Subcutaneous abdominal adipose tissue (tissue), 5 donors: Measurements from ENCODE around the gene NPBWR2.
A peak's percentile ranks its signal among the peaks of the same experiment; 100 is the strongest.

Experiments
- H3K27ac ChIP-seq: one replicate; pipeline ENCODE4 v1.7.0; 2013; ENCODE audit warnings: low read depth, mild to moderate bottlenecking, inconsistent platforms, low read length, moderate library complexity
- H3K27me3 ChIP-seq, 5 donors: one replicate each; pipeline ENCODE4 v1.7.0; 2013; ENCODE audit warnings: low read length in 5 of 5, inconsistent platforms in 1 of 5; ENCODE audit not compliant: control insufficient read depth in 5 of 5, insufficient read depth in 4 of 5
- H3K36me3 ChIP-seq, 5 donors: one replicate each; pipeline ENCODE4 v1.7.0; 2013; ENCODE audit warnings: low read length in 5 of 5; ENCODE audit not compliant: control insufficient read depth in 5 of 5, insufficient read depth in 5 of 5
- H3K4me1 ChIP-seq, 5 donors: one replicate each; pipeline ENCODE4 v1.7.0; 2013; ENCODE audit warnings: low read length in 5 of 5, mild to moderate bottlenecking in 3 of 5, moderate library complexity in 1 of 5; ENCODE audit not compliant: control insufficient read depth in 5 of 5, insufficient read depth in 5 of 5
- H3K4me3 ChIP-seq, 5 donors: one replicate each; pipeline ENCODE4 v1.7.0; 2013; ENCODE audit warnings: low read length in 5 of 5, low read depth in 1 of 5
- H3K9ac ChIP-seq, 5 donors: one replicate each; pipeline ENCODE4 v1.7.0; 2013; ENCODE audit warnings: low read length in 5 of 5, mild to moderate bottlenecking in 4 of 5, moderate library complexity in 3 of 5
- H3K9me3 ChIP-seq, 5 donors: one replicate each; pipeline ENCODE4 v1.7.0; 2013; ENCODE audit warnings: low read length in 5 of 5; ENCODE audit not compliant: control insufficient read depth in 5 of 5
- donor health status: healthy.
- donor health status: healthy.
- donor health status: healthy.
- donor health status: healthy.
- donor health status: healthy.

NPBWR2 gene

GRCh38 chr20:64079273-64080012 lies 27.9 kb downstream of the NPBWR2 start, which contains the start of gene RGS19:
TSS of gene RGS19 (minus strand) at chr20:64079518. CDS start at chr20:64076886, 2,632 bp downstream.
- peaks cover 0 to 78% (median 61%) of the 10 kb centered on the region in 5 donors for H3K4me1 ChIP-seq
- peak within 1 kb of the TSS; percentile 16 to 84 (median 82) for H3K9ac ChIP-seq
- peak within 1 kb of the TSS; percentile 37 for H3K27ac ChIP-seq
- peaks cover 5 to 7% (median 7%) of the 10 kb centered on the region in 5 donors for H3K27me3 ChIP-seq
- no peaks in the 10 kb centered on the region for H3K9me3 ChIP-seq
- H3K36me3 ChIP-seq, result peaks cover 0 to 11% (median 4%) of the 10 kb centered on the region in 5 donors
- H3K4me3 ChIP-seq, result peak within 1 kb of the TSS; percentile 59 to 78 (median 73)

- Histone ChIP-seq H3K9me3 (no peaks in the 10 kb centered on the region), H3K4me3 (peak overlapping the region; percentile 59 to 78 (median 73)), H3K9ac (peak overlapping the region; percentile 16 to 84 (median 82)), H3K27ac (peak overlapping the region; percentile 37), H3K27me3 (peaks cover 0 to 2% (median 2%) of the 10 kb centered on the region in 5 donors), H3K36me3 (peaks cover 0 to 16% (median 8%) of the 10 kb centered on the region in 5 donors), H3K4me1 (peaks cover 0 to 72% (median 55%) of the 10 kb centered on the region in 5 donors)
Observed at GRCh38 chr20:64078934-64079272, 28.5 kb downstream of the NPBWR2 start.

- Histone ChIP-seq H3K27ac (no peak overlapping the region), H3K4me1 (peaks cover 0 to 64% (median 48%) of the 10 kb centered on the region in 5 donors), H3K9me3 (no peaks in the 10 kb centered on the region), H3K36me3 (peaks cover 0 to 20% (median 10%) of the 10 kb centered on the region in 5 donors), H3K9ac (peak overlapping the region in 4 of 5 donors; percentile 80 to 84 (median 82)), H3K27me3 (no peaks in the 10 kb centered on the region), H3K4me3 (peak overlapping the region; percentile 59 to 78 (median 73))
Observed at GRCh38 chr20:64077876-64078551, 29.4 kb downstream of the NPBWR2 start.

GRCh38 chr20:64077541-64077875 lies 29.9 kb downstream of the NPBWR2 start:
- Histone ChIP-seq H3K4me1 (peaks cover 0 to 61% (median 45%) of the 10 kb centered on the region in 5 donors), H3K36me3 (peaks cover 0 to 25% (median 14%) of the 10 kb centered on the region in 5 donors), H3K9ac (peak overlapping the region in 3 of 5 donors; percentile 53 to 80 (median 68)), H3K9me3 (no peaks in the 10 kb centered on the region), H3K4me3 (peak overlapping the region; percentile 32 to 75 (median 59)), H3K27me3 (no peaks in the 10 kb centered on the region), H3K27ac (no peak overlapping the region)

GRCh38 chr20:64077094-64077493 lies 30.3 kb downstream of the NPBWR2 start:
- Histone ChIP-seq H3K4me3 (peak overlapping the region; percentile 11 to 75 (median 45)), H3K36me3 (peaks cover 0 to 29% (median 18%) of the 10 kb centered on the region in 5 donors), H3K4me1 (peaks cover 0 to 56% (median 41%) of the 10 kb centered on the region in 5 donors), H3K9ac (peak overlapping the region in 3 of 5 donors; percentile 53 to 80 (median 68)), H3K27me3 (no peaks in the 10 kb centered on the region), H3K9me3 (no peaks in the 10 kb centered on the region), H3K27ac (no peak overlapping the region)

- Histone ChIP-seq H3K36me3 (peaks cover 0 to 34% (median 22%) of the 10 kb centered on the region in 5 donors), H3K4me3 (peak overlapping the region in 3 of 5 donors; percentile 16 to 75 (median 73)), H3K9ac (peak overlapping the region in 3 of 5 donors; percentile 41 to 68 (median 53)), H3K9me3 (no peaks in the 10 kb centered on the region), H3K4me1 (peaks cover 0 to 49% (median 35%) of the 10 kb centered on the region in 5 donors), H3K27ac (no peak overlapping the region), H3K27me3 (no peaks in the 10 kb centered on the region)
Observed at GRCh38 chr20:64076061-64076997, 31.0 kb downstream of the NPBWR2 start.

GRCh38 chr20:64075556-64075955 lies 31.8 kb downstream of the NPBWR2 start:
- Histone ChIP-seq H3K9me3 (no peaks in the 10 kb centered on the region), H3K4me3 (no peak overlapping the region), H3K27ac (no peak overlapping the region), H3K27me3 (no peaks in the 10 kb centered on the region), H3K4me1 (peaks cover 0 to 42% (median 32%) of the 10 kb centered on the region in 5 donors), H3K36me3 (peaks cover 0 to 34% (median 22%) of the 10 kb centered on the region in 5 donors), H3K9ac (no peak overlapping the region)

GRCh38 chr20:64074963-64075362 lies 32.4 kb downstream of the NPBWR2 start:
- no peak overlapping the region for H3K9ac ChIP-seq
- H3K9me3 ChIP-seq, result no peaks in the 10 kb centered on the region
- no peak overlapping the region for H3K27ac ChIP-seq
- H3K36me3 ChIP-seq, result peaks cover 0 to 34% (median 22%) of the 10 kb centered on the region in 5 donors
- H3K4me3 ChIP-seq, result no peak overlapping the region
- H3K27me3 ChIP-seq, result no peaks in the 10 kb centered on the region
- H3K4me1 ChIP-seq, result peaks cover 0 to 36% (median 26%) of the 10 kb centered on the region in 5 donors

GRCh38 chr20:64074184-64074789 lies 33.1 kb downstream of the NPBWR2 start:
- Histone ChIP-seq H3K27ac (no peak overlapping the region), H3K4me1 (peaks cover 0 to 39% (median 24%) of the 10 kb centered on the region in 5 donors), H3K9ac (no peak overlapping the region), H3K27me3 (no peaks in the 10 kb centered on the region), H3K36me3 (peaks cover 0 to 34% (median 22%) of the 10 kb centered on the region in 5 donors), H3K4me3 (no peak overlapping the region), H3K9me3 (no peaks in the 10 kb centered on the region)
